ENCODE measurements around the gene SMIM32. TPM values are rescaled to one million over a fixed set of nuclear protein-coding genes. Genes with fewer than 3 reads are reported as not detected.

The SMIM32 gene
- total and polyA plus RNA-seq, 10 donors: 0.37 TPM; not detected in 9

- 86 to 97% (median 92%) methylated on average over 1 of the region's 1 CpG for WGBS, 5 donors
- H3K36me3 ChIP-seq: peaks cover 0 to 71% (median 31%) of the 10 kb centered on the region in 6 donors
- DNase-seq: no peak
- no peak overlapping the region for H3K4me3 ChIP-seq
- intact Hi-C loops (cut with DNase I; ENCODE audit: low total_unique reads): no loop called here
- H3K27me3 ChIP-seq (replicated peaks in 1 of 7): no peaks in the 10 kb centered on the region
- H3K4me1 ChIP-seq: no peaks in the 10 kb centered on the region
- H3K9me3 ChIP-seq: no peaks in the 10 kb centered on the region
- TF ChIP-seq POLR2AphosphoS5 (IDR thresholded peaks at IDR 0.05) (no peak), POLR2A (IDR thresholded peaks at IDR 0.05) (no peak), CTCF (IDR thresholded peaks at IDR 0.05 in 8 of 11, conservative IDR thresholded peaks at IDR 0.05 in 3 of 11) (no peak)
- no peak overlapping the region for H3K27ac ChIP-seq
Measured at GRCh38 chr5:136182618-136183017, 10.3 kb downstream of the SMIM32 start.

GRCh38 chr5:136174021-136174659 lies 18.8 kb downstream of the SMIM32 start:
- peaks cover 0 to 86% (median 37%) of the 10 kb centered on the region in 6 donors for H3K36me3 ChIP-seq
- TF ChIP-seq POLR2A (IDR thresholded peaks at IDR 0.05) (no peak), POLR2AphosphoS5 (IDR thresholded peaks at IDR 0.05) (no peak), CTCF (IDR thresholded peaks at IDR 0.05 in 8 of 11, conservative IDR thresholded peaks at IDR 0.05 in 3 of 11) (peak in 10 of 11 experiments; percentile 4 to 59 (median 42))
- H3K9me3 ChIP-seq: no peaks in the 10 kb centered on the region
- intact Hi-C loops (cut with DNase I; ENCODE audit: low total_unique reads): loop anchor here (10.0 kb wide), 2 partner anchors 89 to 229 kb away; no protein-coding TSS in a partner anchor
- no peak overlapping the region for H3K27ac ChIP-seq
- H3K4me1 ChIP-seq: no peaks in the 10 kb centered on the region
- no peaks in the 10 kb centered on the region for H3K27me3 ChIP-seq (replicated peaks in 1 of 7)
- 91 to 100% (median 98%) methylated on average over 2 of the region's 2 CpGs for WGBS, 5 donors
- H3K4me3 ChIP-seq: no peak overlapping the region
- DNase-seq: no peak

GRCh38 chr5:136169218-136169617 lies 23.7 kb downstream of the SMIM32 start:
- TF ChIP-seq POLR2AphosphoS5 (IDR thresholded peaks at IDR 0.05) (no peak), CTCF (IDR thresholded peaks at IDR 0.05 in 8 of 11, conservative IDR thresholded peaks at IDR 0.05 in 3 of 11) (no peak)
- no peak overlapping the region for H3K27ac ChIP-seq
- intact Hi-C loops (cut with DNase I; ENCODE audit: low total_unique reads): no loop called here
- no peaks in the 10 kb centered on the region for H3K9me3 ChIP-seq
- peaks cover 0 to 78% (median 14%) of the 10 kb centered on the region in 6 donors for H3K36me3 ChIP-seq
- 91 to 98% (median 96%) methylated on average over 3 of the region's 3 CpGs for WGBS, 5 donors
- no peaks in the 10 kb centered on the region for H3K27me3 ChIP-seq (replicated peaks in 1 of 7)
- no peak overlapping the region for H3K4me3 ChIP-seq
- peaks cover 0 to 5% (median 0%) of the 10 kb centered on the region in 6 donors for H3K4me1 ChIP-seq
- no peak for DNase-seq

GRCh38 chr5:136166909-136167308 lies 26.1 kb downstream of the SMIM32 start:
- H3K4me3 ChIP-seq: no peak overlapping the region
- H3K27ac ChIP-seq: no peak overlapping the region
- H3K9me3 ChIP-seq: no peaks in the 10 kb centered on the region
- peaks cover 0 to 74% (median 15%) of the 10 kb centered on the region in 6 donors for H3K36me3 ChIP-seq
- H3K27me3 ChIP-seq (replicated peaks in 1 of 7): no peaks in the 10 kb centered on the region
- 30 to 46% (median 34%) methylated on average over 4 of the region's 4 CpGs for WGBS, 5 donors
- TF ChIP-seq CTCF (IDR thresholded peaks at IDR 0.05 in 8 of 11, conservative IDR thresholded peaks at IDR 0.05 in 3 of 11) (no peak), POLR2AphosphoS5 (IDR thresholded peaks at IDR 0.05) (no peak), POLR2A (IDR thresholded peaks at IDR 0.05) (no peak)
- no peak for DNase-seq
- intact Hi-C loops (cut with DNase I; ENCODE audit: low total_unique reads): no loop called here
- H3K4me1 ChIP-seq: peaks cover 0 to 5% (median 0%) of the 10 kb centered on the region in 6 donors

Measured in spleen (tissue), 11 donors.